Measurements from ENCODE around the gene NLRP5. TPM values are rescaled to one million over a fixed set of nuclear protein-coding genes. Genes with fewer than 3 reads are reported as not detected.
"Not testable (repeated sequence)": the region's sequence is repeated elsewhere in the genome, so short reads cannot be mapped to it uniquely, and the experiment has no call there.

The NLRP5 gene
- total RNA-seq (not detected), total RNA-seq (0 reads per million in 29 experiments)
- total RNA-seq (2013): not detected

- Mint-ChIP-seq H3K27me3 (no peaks in the 10 kb centered on the region), H3K36me3 (no peaks in the 10 kb centered on the region), H3K27ac (no peak within 1 kb of the TSS), H3K4me1 (no peaks in the 10 kb centered on the region), H3K4me3 (no peak within 1 kb of the TSS), H3K9me3 (peaks cover 7 to 16% (median 11%) of the 10 kb centered on the region in 3 donors)
- Histone ChIP-seq H3K4me1 (ENCODE audit: control insufficient read depth in 1 of 2, extremely low read depth in 1 of 2, insufficient read depth in 2 of 2, low read length in 2 of 2) (no peaks in the 10 kb centered on the region), H3K27me3 (replicated peaks in 1 of 2; ENCODE audit: control insufficient read depth in 2 of 2, extremely low read depth in 1 of 2, insufficient read depth in 2 of 2, low read length in 1 of 2) (peaks cover 0 to 4% of the 10 kb centered on the region in 2 experiments), H3K27ac (ENCODE audit: low read length) (no peak within 1 kb of the TSS), H3K4me3 (ENCODE audit: control insufficient read depth in 1 of 2, extremely low read depth in 1 of 2, low read length in 1 of 2) (no peak within 1 kb of the TSS), H3K9me3 (no peaks in the 10 kb centered on the region), H3K36me3 (ENCODE audit: control insufficient read depth in 2 of 2, extremely low read depth in 1 of 2, insufficient read depth in 1 of 2, low read length in 1 of 2) (no peaks in the 10 kb centered on the region)
- ChIA-PET CTCF (interaction anchor here in 1 of 2 donors (0.6 kb wide), 1 partner anchor 49 kb away, joined by 3 read pairs; no protein-coding TSS in a partner anchor), POLR2A (no interaction called here)
- no peak for DNase-seq
- ATAC-seq (replicated peaks in 1 of 4): no peak
- no CpG with 5 or more reads among the region's 10 CpGs for WGBS (ENCODE audit: insufficient coverage)
These were observed at the start of gene NLRP5 for GRCh38 chr19:55986487-55986886. Gene NLRP5, plus strand, starts transcription at chr19:55986775.

- CTCF ChIA-PET: no interaction called here
- Mint-ChIP-seq H3K27ac (no peak overlapping the region), H3K4me1 (no peaks in the 10 kb centered on the region), H3K27me3 (no peaks in the 10 kb centered on the region), H3K4me3 (no peak overlapping the region), H3K36me3 (no peaks in the 10 kb centered on the region), H3K9me3 (peaks cover 20 to 34% (median 34%) of the 10 kb centered on the region in 3 donors)
- DNase-seq: no peak
- H3K4me1 ChIP-seq (ENCODE audit: control insufficient read depth in 1 of 2, extremely low read depth in 1 of 2, insufficient read depth in 2 of 2, low read length in 2 of 2): no peaks in the 10 kb centered on the region
- H3K9me3 ChIP-seq: no peaks in the 10 kb centered on the region
- H3K36me3 ChIP-seq (ENCODE audit: control insufficient read depth in 2 of 2, extremely low read depth in 1 of 2, insufficient read depth in 1 of 2, low read length in 1 of 2): no peaks in the 10 kb centered on the region
- 74% methylated on average over 3 of the region's 7 CpGs for WGBS (ENCODE audit: insufficient coverage)
- no peaks in the 10 kb centered on the region for H3K27me3 ChIP-seq (replicated peaks in 1 of 2; ENCODE audit: control insufficient read depth in 2 of 2, extremely low read depth in 1 of 2, insufficient read depth in 2 of 2, low read length in 1 of 2)
- no peak overlapping the region for H3K4me3 ChIP-seq (ENCODE audit: control insufficient read depth in 1 of 2, extremely low read depth in 1 of 2, low read length in 1 of 2)
- H3K27ac ChIP-seq (ENCODE audit: low read length): no peak overlapping the region
- POLR2A ChIA-PET: no interaction called here
- no peak for ATAC-seq (replicated peaks in 1 of 4)
These were observed 47.4 kb upstream of the NLRP5 start for GRCh38 chr19:55939206-55939605.

- no peaks in the 10 kb centered on the region for H3K36me3 Mint-ChIP-seq
- Histone ChIP-seq H3K4me1 (ENCODE audit: control insufficient read depth in 1 of 2, extremely low read depth in 1 of 2, insufficient read depth in 2 of 2, low read length in 2 of 2) (no peaks in the 10 kb centered on the region), H3K27me3 (replicated peaks in 1 of 2; ENCODE audit: control insufficient read depth in 2 of 2, extremely low read depth in 1 of 2, insufficient read depth in 2 of 2, low read length in 1 of 2) (no peaks in the 10 kb centered on the region), H3K27ac (ENCODE audit: low read length) (no peak overlapping the region), H3K36me3 (ENCODE audit: control insufficient read depth in 2 of 2, extremely low read depth in 1 of 2, insufficient read depth in 1 of 2, low read length in 1 of 2) (no peaks in the 10 kb centered on the region), H3K4me3 (ENCODE audit: control insufficient read depth in 1 of 2, extremely low read depth in 1 of 2, low read length in 1 of 2) (no peak overlapping the region), H3K9me3 (no peaks in the 10 kb centered on the region)
- ChIA-PET POLR2A (no interaction called here), CTCF (no interaction called here)
- no peak overlapping the region for H3K27ac Mint-ChIP-seq
- DNase-seq (no peak), ATAC-seq (replicated peaks in 1 of 4) (no peak)
- no peak overlapping the region for H3K4me3 Mint-ChIP-seq
- H3K4me1 Mint-ChIP-seq: no peaks in the 10 kb centered on the region
- peaks cover 16 to 30% (median 27%) of the 10 kb centered on the region in 3 donors for H3K9me3 Mint-ChIP-seq
- 94% methylated on average over 3 of the region's 11 CpGs for WGBS (ENCODE audit: insufficient coverage)
- no peaks in the 10 kb centered on the region for H3K27me3 Mint-ChIP-seq
These were observed 46.3 kb upstream of the NLRP5 start for GRCh38 chr19:55940306-55940705.

GRCh38 chr19:55947532-55947931, 39.0 kb upstream of the NLRP5 start, which contains the start of gene NLRP8:
Gene NLRP8, plus strand, starts transcription at chr19:55947832.
- H3K36me3 Mint-ChIP-seq: no peaks in the 10 kb centered on the region
- peaks cover 7 to 21% (median 19%) of the 10 kb centered on the region in 3 donors for H3K9me3 Mint-ChIP-seq
- no peaks in the 10 kb centered on the region for H3K4me1 Mint-ChIP-seq
- ATAC-seq (replicated peaks in 1 of 4) (no peak), DNase-seq (no peak)
- WGBS (ENCODE audit: insufficient coverage): 72% methylated on average over 4 of the region's 8 CpGs
- Histone ChIP-seq H3K36me3 (ENCODE audit: control insufficient read depth in 2 of 2, extremely low read depth in 1 of 2, insufficient read depth in 1 of 2, low read length in 1 of 2) (no peaks in the 10 kb centered on the region), H3K4me3 (ENCODE audit: control insufficient read depth in 1 of 2, extremely low read depth in 1 of 2, low read length in 1 of 2) (no peak within 1 kb of the TSS), H3K9me3 (no peaks in the 10 kb centered on the region), H3K4me1 (ENCODE audit: control insufficient read depth in 1 of 2, extremely low read depth in 1 of 2, insufficient read depth in 2 of 2, low read length in 2 of 2) (no peaks in the 10 kb centered on the region), H3K27ac (ENCODE audit: low read length) (no peak within 1 kb of the TSS), H3K27me3 (replicated peaks in 1 of 2; ENCODE audit: control insufficient read depth in 2 of 2, extremely low read depth in 1 of 2, insufficient read depth in 2 of 2, low read length in 1 of 2) (no peaks in the 10 kb centered on the region)
- H3K27me3 Mint-ChIP-seq: peaks cover 0 to 2% of the 10 kb centered on the region in 2 donors
- no peak within 1 kb of the TSS for H3K4me3 Mint-ChIP-seq
- ChIA-PET POLR2A (no interaction called here), CTCF (no interaction called here)
- no peak within 1 kb of the TSS for H3K27ac Mint-ChIP-seq

GRCh38 chr19:55950566-55950965, 36.0 kb upstream of the NLRP5 start:
- ATAC-seq (replicated peaks in 1 of 4); H3K27me3 Mint-ChIP-seq; H3K27ac Mint-ChIP-seq; H3K27me3 ChIP-seq (replicated peaks in 1 of 2; ENCODE audit: control insufficient read depth in 2 of 2, extremely low read depth in 1 of 2, insufficient read depth in 2 of 2, low read length in 1 of 2); H3K9me3 ChIP-seq; H3K4me1 Mint-ChIP-seq; H3K4me3 Mint-ChIP-seq; DNase-seq; H3K27ac ChIP-seq (ENCODE audit: low read length); H3K36me3 Mint-ChIP-seq; POLR2A ChIA-PET; CTCF ChIA-PET; H3K4me1 ChIP-seq (ENCODE audit: control insufficient read depth in 1 of 2, extremely low read depth in 1 of 2, insufficient read depth in 2 of 2, low read length in 2 of 2); H3K36me3 ChIP-seq (ENCODE audit: control insufficient read depth in 2 of 2, extremely low read depth in 1 of 2, insufficient read depth in 1 of 2, low read length in 1 of 2); H3K4me3 ChIP-seq (ENCODE audit: control insufficient read depth in 1 of 2, extremely low read depth in 1 of 2, low read length in 1 of 2): not testable (repeated sequence)
- 86% methylated on average over 12 of the region's 19 CpGs for WGBS (ENCODE audit: insufficient coverage)
- H3K9me3 Mint-ChIP-seq: peaks cover 0 to 17% (median 17%) of the 10 kb centered on the region in 3 donors

- Mint-ChIP-seq H3K4me3 (no peak overlapping the region), H3K36me3 (no peaks in the 10 kb centered on the region), H3K27me3 (no peaks in the 10 kb centered on the region), H3K9me3 (peaks cover 0 to 4% (median 2%) of the 10 kb centered on the region in 3 donors), H3K27ac (no peak overlapping the region), H3K4me1 (no peaks in the 10 kb centered on the region)
- H3K4me3 ChIP-seq (ENCODE audit: control insufficient read depth in 1 of 2, extremely low read depth in 1 of 2, low read length in 1 of 2): no peak overlapping the region
- no peaks in the 10 kb centered on the region for H3K9me3 ChIP-seq
- H3K27me3 ChIP-seq (replicated peaks in 1 of 2; ENCODE audit: control insufficient read depth in 2 of 2, extremely low read depth in 1 of 2, insufficient read depth in 2 of 2, low read length in 1 of 2): no peaks in the 10 kb centered on the region
- H3K36me3 ChIP-seq (ENCODE audit: control insufficient read depth in 2 of 2, extremely low read depth in 1 of 2, insufficient read depth in 1 of 2, low read length in 1 of 2): no peaks in the 10 kb centered on the region
- no peak for ATAC-seq (replicated peaks in 1 of 4)
- CTCF ChIA-PET: no interaction called here
- POLR2A ChIA-PET: no interaction called here
- no peaks in the 10 kb centered on the region for H3K4me1 ChIP-seq (ENCODE audit: control insufficient read depth in 1 of 2, extremely low read depth in 1 of 2, insufficient read depth in 2 of 2, low read length in 2 of 2)
- H3K27ac ChIP-seq (ENCODE audit: low read length): no peak overlapping the region
- whole genome bisulfite sequencing (ENCODE audit: insufficient coverage): 88% methylated on average over 5 of the region's 7 CpGs
- no peak for DNase-seq
These were observed 30.1 kb upstream of the NLRP5 start for GRCh38 chr19:55956431-55956830.

- ATAC-seq (replicated peaks in 1 of 4): no peak
- H3K4me1 ChIP-seq (ENCODE audit: control insufficient read depth in 1 of 2, extremely low read depth in 1 of 2, insufficient read depth in 2 of 2, low read length in 2 of 2): no peaks in the 10 kb centered on the region
- CTCF ChIA-PET: no interaction called here
- Mint-ChIP-seq H3K4me1 (no peaks in the 10 kb centered on the region), H3K4me3 (no peak overlapping the region), H3K36me3 (no peaks in the 10 kb centered on the region), H3K27ac (no peak overlapping the region), H3K27me3 (no peaks in the 10 kb centered on the region), H3K9me3 (peaks cover 0 to 5% (median 0%) of the 10 kb centered on the region in 3 donors)
- no peaks in the 10 kb centered on the region for H3K36me3 ChIP-seq (ENCODE audit: control insufficient read depth in 2 of 2, extremely low read depth in 1 of 2, insufficient read depth in 1 of 2, low read length in 1 of 2)
- POLR2A ChIA-PET: no interaction called here
- H3K4me3 ChIP-seq (ENCODE audit: control insufficient read depth in 1 of 2, extremely low read depth in 1 of 2, low read length in 1 of 2): no peak overlapping the region
- H3K27me3 ChIP-seq (replicated peaks in 1 of 2; ENCODE audit: control insufficient read depth in 2 of 2, extremely low read depth in 1 of 2, insufficient read depth in 2 of 2, low read length in 1 of 2): no peaks in the 10 kb centered on the region
- no peak overlapping the region for H3K27ac ChIP-seq (ENCODE audit: low read length)
- DNase-seq: no peak
- 75% methylated on average over 3 of the region's 4 CpGs for WGBS (ENCODE audit: insufficient coverage)
- no peaks in the 10 kb centered on the region for H3K9me3 ChIP-seq
These were observed 28.2 kb upstream of the NLRP5 start for GRCh38 chr19:55958356-55958755.
